ENCODE results near the gene ZNF850.
"Not testable (repeated sequence)": the region's sequence is repeated elsewhere in the genome, so short reads cannot be mapped to it uniquely, and the experiment has no call there.

DNA sequence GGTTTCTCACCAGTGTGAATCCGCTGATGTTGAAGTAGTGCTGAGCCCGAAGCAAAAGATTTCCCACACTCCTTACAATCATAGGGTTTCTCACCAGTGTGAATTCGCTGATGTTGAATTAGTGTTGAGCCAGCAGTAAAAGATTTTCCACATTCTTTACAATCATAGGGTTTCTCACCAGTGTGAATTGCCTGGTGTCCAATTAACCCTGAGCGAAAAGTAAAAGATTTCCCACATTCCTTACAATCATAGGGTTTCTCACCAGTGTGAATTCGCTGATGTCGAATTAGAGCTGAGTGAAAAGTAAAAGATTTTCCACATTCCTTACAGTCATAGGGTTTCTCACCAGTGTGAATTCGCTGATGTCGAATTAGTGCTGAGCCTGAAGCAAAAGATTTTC, 23.0 kb downstream of the ZNF850 start:
- not testable (repeated sequence) for TF ChIP-seq EZH2 (IDR thresholded peaks at IDR 0.05; ENCODE audit: borderline replicate concordance, low read depth, low read length, severe bottlenecking)
- TF ChIP-seq, protein P1, sequence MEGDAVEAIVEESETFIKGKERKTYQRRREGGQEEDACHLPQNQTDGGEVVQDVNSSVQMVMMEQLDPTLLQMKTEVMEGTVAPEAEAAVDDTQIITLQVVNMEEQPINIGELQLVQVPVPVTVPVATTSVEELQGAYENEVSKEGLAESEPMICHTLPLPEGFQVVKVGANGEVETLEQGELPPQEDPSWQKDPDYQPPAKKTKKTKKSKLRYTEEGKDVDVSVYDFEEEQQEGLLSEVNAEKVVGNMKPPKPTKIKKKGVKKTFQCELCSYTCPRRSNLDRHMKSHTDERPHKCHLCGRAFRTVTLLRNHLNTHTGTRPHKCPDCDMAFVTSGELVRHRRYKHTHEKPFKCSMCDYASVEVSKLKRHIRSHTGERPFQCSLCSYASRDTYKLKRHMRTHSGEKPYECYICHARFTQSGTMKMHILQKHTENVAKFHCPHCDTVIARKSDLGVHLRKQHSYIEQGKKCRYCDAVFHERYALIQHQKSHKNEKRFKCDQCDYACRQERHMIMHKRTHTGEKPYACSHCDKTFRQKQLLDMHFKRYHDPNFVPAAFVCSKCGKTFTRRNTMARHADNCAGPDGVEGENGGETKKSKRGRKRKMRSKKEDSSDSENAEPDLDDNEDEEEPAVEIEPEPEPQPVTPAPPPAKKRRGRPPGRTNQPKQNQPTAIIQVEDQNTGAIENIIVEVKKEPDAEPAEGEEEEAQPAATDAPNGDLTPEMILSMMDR (IDR thresholded peaks at IDR 0.05; ENCODE audit: borderline replicate concordance, extremely low read depth, low read length, poor library complexity, severe bottlenecking), result not testable (repeated sequence)

Data from DND-41 (cell line).